HG02981 (cell line): Measurements from ENCODE around the gene FLOT1.

ENCODE experiments used
- ATAC-seq: cut with Tn5 transposase; IDR thresholded peaks from one replicate; pipeline ENCODE4 v1.9.1; 2021; ENCODE audit warnings: mild to moderate bottlenecking, moderate library complexity; ENCODE audit not compliant: unreplicated experiment

FLOT1 gene

DNA sequence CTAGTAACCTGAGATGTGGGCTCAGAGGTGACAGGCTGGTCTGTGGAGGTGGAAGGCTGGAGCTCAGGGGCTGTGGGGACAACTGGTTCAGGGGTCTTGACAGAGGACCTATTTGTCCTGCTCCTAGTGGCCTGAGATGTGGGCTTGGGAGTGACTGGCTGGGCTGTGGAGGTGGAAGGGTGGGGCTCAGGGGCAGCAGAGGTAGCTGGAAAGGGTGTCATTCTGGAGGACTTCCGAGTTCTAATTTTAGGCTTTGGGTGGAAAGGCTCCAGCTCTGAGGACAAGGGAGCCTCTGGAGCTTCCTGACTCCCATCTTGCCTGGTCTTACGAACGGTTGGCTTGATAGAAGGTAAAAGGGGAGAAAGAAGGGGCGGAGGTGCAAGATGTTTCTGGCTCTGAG, 36.9 kb downstream of the FLOT1 start:
- ATAC-seq, result no peak

DNA sequence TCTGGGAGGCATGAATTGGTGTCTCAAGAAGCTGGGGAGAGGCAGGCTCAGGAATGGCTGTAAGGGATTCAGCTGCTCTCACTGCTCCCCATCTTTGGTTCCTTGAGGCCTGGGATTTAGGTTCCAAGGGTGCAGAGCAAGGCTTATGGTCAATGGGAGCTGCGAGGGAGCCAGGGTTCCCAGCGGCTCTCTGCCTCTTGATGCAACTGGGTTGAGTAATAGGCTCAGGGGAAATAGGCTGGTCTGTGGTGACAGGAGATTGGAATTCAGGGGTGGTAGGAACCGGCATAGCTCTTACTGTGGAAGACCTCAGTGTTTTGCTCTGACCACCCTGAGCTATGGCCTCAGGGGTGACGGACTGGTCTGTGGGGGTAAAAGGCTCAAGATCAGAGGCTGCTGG, 38.7 kb downstream of the FLOT1 start:
- ATAC-seq, result no peak

DNA sequence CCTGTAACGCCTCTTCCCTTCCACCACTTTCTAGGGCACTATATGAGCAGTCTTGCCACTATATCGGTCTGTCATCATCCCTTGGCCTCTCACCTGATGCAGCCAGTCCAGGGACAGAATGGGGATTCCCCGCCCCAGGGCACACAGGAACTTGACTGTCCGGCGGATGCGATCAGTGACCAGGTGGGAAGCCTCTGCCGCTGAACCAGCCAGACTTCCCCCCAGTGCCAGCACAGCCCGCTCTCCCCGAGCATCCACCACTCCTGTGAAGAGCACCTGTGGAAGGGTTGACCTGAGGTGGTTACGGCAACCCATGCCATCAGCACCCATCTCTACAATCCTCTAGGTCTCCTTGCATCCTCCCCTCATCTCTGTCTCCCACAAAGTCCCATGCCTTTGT, 39.5 kb downstream of the FLOT1 start:
- no peak for ATAC-seq

DNA sequence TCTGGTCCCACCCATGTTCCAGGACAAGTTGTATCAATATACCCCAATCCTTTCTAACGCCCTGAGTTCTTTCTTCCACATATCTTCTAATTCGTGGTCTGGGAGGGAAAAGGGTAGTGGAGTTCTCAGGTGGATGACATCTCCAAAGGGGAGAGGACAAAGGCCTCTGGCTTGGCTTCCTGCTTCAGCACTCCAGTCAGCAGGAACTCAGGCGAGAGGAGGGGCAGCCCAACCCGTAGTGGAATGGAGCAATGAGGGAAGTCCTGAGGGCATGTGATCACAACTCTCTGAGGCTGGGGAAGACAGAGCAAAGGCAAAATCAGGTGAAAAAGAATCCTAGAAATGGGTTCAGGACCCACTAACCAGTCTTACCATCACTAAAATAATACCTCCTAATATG, 42.1 kb downstream of the FLOT1 start:
- ATAC-seq, result no peak

DNA sequence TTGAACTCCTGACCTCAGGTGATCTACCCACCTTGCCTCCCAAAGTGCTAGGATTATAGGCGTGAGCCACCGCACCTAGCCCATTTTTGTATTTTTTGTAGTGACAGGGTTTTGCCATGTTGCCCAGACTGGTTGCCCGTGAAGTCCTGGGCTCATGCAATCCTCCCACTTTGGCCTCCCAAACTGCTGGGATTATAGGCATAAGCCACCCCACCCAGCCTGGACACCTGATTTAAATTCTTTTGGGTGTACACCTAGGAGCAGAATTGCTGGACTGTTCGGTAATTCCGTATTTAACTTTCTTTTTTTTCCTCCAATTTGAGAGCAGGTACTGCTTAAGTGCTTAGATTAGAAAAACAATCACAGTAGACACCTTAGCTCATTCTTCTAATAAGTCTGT, 46.1 kb downstream of the FLOT1 start:
- no peak for ATAC-seq

DNA sequence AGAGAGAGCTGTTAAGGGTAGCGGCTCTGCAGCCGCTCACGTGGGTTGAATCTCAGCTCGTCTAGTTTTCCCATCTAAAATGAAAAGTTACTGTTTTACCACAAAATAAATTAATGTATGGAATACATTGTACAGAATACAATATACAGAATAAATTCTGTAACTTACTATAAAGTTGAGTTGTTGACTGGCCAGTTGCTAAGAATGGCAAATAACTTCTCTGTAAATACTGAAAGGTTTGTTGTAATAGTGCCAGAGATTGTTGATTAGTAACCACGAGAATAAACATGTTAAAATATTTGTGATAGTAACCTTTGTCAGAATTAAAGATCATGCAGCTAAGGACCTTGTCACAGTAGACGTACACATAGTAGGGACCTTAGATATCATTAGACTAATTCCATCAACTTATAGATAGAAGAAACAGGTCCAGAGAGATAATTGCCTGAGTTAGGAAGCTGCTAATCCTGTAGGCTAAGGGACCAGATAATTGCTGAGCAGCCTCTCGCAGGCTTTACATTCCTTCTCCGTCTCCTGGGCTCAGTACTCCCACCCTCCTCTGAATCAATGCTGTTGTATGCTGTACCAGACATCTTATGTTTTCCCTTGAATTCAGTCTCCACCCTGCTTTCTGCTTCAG, 51.2 kb downstream of the FLOT1 start:
- ATAC-seq, result no peak

DNA sequence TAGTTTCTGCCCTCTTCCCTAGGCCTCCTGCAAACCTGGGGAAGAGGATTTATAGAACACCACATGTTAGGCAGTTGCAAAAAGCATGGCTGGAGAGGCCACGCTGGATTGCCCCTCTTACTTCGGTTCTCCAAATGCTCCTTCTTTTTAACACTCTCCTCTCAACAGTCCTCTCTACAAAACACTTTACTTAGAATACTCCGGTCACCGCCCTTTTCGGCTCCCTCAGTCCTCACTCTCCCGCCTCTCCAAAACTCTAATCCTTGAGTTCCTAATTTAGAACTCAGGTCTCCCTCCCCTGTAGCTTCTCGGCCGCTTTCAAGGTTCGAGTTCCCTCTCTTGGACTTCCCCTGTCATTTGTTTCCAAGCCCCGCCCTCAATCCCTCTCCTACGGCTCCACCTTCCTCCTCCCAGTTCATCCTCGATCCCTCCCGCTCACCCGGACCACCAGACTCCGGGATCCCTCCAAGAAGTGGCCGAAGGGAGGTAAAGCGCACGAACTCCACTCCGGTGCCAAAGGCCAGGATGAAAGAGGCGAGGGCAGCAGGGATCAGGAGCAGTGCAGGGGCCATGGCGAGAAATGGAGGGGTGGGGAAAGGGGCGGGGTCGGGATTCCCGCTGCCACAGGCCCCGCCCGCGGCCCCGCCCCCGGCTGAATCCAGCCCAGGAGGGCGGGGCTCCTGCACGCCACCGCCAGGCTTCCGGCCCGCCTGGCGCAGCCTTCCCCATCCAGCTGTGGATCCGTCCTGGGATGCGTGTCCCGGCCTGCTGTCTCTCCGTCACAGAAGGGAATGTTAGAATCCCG, 51.9 kb downstream of the FLOT1 start, which contains the start of gene NRM:
Gene NRM (minus strand): TSS at position 582 of the 805 bp plus-strand sequence. CDS start 10 bp downstream, at position 572.
- ATAC-seq, result no peak

DNA sequence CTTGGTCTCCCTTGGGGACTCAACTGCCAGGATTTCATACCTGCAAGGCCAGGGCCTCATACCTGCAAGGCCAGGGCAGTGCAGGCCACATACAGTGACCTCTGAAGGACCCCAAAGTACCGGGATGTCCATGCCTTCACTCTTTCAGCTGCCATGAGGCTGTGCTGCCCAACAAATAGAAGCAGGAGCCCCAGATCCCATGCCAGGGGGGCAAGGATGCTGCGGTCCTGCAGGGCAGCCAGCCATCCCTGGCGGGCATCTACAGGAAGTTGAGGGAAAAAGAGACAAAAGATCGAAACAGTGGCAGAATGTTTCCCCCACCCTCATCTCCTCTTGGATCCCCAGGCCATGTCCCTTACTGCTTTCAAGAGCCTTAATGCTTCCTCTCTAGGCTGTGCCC, 52.5 kb downstream of the FLOT1 start:
- ATAC-seq, result no peak

DNA sequence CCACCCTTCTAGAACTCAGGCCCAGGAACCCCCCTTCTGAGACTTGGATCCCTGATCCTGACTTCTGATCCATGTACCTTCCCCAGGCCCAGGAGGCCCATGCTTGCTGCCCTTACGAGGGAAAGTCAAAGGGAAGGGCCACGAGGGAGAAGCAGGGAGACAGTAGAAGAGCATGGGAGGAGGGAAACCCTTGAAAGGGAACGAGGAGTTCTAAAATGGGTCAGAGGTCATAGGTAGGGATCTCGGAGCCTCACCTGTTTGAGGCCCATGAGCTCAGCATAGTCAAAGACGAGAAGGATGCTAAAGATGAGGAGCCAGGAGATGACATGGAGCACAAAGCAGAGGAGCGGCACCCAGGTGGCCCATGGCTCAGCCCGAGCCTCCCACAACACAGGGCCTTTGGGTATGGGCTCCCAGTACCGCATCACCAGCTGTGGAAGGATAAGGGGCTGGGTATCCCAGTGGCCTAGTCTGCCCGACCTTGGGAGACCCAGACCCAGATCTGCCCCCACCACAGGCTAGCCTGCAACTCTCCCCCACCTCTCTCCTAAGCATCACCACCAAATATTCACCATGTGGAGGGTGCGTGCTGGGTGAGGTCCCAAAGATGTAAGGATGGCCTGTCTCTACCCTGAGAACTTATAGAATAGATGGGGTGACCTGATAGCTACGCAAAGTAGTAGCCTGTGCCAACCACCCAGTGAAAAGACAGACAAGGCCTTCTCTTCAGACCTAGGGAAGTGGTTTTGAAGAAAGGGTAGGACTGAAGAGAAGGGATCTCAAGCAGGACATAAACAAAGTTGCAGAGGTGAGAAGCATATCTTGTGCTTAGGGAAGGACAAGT, 53.2 kb downstream of the FLOT1 start:
- ATAC-seq, result no peak

DNA sequence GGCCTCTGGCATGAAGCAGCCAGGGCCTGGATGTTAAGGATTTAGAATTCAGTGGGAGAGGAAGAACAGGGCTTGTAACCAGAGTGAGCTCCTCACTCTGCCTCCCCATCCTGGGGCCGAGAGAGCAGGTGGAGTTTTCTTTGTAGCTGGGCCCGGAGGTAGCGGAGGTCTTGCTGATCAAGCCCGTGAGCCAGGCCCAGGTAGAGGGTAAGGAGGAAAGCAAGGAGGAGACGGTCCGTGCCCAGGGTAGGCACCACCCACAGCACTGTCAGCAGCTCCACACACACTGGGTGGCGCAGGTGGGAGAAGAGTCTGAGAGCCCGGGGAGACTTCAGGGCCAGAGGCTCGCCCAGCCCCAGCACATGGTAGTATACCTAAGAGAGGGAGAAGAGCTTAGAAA, 53.9 kb downstream of the FLOT1 start:
- no peak for ATAC-seq

DNA sequence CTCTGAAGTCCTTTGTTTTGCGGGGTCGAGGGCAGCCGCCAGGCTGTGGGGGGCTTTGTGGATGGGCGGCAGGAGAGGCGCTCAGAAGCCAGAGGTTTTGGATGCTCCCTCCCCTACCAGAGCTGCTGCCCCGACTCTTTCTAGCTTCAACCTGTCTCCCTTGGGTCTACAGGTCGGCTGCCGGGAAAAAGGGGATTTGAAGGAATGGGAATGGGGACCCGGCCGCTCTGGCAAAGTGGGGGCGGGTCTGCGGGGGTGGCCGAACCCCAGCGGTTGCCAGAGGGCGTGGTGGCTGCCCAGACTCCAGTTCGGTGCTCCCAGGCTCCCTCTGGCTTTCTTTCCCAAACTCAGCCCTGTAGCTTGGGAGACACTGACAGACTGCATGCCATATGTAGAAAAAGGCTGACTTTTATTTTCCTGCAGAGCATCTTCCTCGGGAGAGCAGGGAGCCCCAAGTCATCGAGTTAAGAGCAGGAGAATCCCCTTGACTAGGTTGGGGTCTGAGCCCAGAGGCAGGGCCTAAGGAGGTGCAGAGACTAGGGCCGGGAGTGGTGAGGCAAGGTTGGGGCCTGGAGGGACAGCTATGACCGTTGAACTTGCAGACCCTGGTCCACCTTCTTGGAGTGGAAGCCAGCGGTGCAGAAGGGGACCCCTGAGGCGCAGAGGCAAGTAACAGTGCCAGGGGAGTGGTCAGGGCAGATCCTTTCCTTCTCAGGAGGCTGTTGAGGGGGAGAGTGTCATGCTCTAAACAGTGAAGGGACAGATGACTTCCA, 54.6 kb downstream of the FLOT1 start:
- no peak for ATAC-seq

DNA sequence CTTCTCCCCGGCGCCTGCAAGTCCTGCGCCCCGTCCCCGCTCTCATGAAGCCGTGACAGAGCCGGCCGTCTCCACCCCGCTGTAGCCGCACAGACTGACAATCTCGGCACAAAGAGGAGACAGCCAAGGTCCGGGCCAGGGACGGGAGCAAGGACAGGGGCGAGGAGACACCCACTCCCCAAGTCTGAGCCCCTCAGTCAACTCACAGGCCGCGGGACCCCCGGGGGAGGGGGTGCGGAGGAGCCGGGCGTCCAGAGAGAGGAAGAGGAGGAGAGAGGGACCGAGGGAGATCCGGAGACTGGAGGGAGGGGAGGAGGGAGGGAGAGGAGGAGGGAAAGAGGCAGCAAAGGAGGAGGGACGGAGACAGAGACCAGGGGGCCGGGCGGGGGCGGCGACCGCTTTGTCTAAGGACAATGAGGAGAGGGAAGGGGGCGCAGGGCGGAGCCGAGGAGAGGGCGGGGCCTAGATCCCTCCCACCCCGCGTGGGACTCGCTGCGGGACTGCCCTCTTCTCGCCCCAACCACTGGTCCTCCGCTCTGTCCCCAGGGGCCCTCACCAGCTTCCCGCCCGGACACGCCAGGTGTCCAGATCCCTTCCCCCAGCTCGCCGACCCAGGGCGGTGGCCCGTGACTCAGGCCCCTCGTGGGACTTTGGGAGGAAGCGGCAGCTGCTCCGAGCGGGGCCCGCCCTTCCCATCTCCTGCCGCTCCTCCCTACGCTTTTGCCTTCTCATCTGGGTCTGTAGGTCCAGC, 55.4 kb downstream of the FLOT1 start:
- peak; percentile 42 for ATAC-seq

DNA sequence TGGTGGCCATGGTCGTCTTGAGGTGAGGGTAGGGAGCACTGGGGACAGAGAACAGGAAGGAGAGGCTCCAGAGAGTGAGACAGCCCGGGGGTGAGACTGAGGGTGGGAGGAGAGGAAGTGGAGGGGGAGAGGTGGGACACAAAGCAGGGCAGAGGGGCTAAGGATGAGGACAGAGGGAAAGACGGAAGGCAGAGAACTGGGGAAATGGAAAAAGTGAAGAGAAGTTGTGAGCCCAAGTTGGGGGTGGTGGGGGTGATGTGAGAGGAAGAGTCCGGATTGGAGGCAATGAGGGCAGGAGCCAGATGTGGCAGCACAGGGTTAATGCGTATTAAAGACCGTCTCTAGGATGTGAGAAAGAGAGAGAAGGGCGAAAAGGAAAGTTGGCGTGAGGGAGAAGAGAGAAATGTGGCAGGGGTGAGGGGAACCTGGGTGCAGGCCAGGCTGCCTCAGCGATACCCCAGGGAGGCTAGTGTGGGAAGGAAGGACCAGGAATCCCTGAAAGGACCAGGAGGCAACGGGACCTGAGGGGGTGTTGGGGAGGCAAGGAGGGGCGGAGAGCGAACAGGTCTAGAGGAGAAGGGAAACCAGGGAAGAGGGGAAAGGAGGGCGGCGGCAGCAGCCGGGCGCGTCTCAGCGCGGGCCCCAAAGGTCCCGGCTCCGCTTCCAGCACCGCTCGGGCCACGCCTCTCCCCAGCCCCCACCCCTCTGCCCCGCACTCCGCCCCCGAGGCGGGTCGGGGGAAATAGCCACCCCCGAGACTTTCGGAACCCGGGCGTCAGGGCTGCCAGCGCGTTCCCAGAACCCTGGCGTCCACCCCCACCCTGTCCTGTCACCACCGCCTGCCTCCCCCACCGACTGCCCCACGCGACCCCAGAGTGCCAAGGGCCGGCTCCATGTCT, 56.2 kb downstream of the FLOT1 start, which contains the start of gene PPP1R18:
Gene PPP1R18 (minus strand): TSS at position 637 of the 899 bp plus-strand sequence. CDS start 627 bp downstream, at position 10.
- no peak for ATAC-seq

DNA sequence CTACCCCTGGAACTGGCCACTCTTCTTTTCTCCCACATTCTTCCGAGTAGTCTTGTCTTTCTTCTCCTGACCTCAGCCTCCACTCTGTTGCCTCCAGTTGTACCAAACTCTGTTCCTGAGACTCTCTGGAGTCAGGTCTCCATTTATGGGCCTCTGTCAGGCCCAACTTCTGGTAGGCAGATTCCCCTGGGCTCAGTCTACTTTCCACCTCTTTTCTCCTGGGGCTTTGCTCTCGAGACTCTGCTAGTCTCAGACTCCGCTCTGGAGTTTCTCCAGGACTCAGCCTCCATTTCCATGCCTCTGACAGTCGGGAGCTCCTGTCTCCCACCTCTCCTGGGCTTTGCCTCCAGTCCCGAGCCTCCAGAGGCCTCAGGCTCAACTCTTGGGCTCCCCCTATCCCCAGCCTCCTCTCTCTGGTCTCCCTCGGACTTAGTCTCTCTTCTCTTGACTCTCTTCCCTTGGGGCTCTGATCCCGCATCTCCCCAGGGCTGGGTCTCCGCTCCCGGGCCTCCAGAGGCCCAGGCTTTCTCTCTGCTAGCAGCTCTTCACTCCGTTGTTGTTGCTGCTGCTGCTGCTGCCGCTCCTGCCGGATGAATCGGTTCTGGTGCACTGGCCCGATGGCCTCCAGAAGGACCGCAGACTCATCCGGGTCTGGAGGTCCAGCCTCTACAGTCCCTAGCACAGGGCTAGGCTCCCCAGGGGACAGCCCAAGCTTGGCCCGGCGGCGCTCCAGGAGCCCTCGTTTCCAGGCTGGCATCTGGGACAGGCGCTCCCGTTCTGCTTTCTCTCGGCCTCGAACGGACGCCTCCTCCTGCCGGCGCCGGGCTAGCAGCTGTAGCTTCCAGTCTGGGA, 57.1 kb downstream of the FLOT1 start:
- ATAC-seq, result no peak

DNA sequence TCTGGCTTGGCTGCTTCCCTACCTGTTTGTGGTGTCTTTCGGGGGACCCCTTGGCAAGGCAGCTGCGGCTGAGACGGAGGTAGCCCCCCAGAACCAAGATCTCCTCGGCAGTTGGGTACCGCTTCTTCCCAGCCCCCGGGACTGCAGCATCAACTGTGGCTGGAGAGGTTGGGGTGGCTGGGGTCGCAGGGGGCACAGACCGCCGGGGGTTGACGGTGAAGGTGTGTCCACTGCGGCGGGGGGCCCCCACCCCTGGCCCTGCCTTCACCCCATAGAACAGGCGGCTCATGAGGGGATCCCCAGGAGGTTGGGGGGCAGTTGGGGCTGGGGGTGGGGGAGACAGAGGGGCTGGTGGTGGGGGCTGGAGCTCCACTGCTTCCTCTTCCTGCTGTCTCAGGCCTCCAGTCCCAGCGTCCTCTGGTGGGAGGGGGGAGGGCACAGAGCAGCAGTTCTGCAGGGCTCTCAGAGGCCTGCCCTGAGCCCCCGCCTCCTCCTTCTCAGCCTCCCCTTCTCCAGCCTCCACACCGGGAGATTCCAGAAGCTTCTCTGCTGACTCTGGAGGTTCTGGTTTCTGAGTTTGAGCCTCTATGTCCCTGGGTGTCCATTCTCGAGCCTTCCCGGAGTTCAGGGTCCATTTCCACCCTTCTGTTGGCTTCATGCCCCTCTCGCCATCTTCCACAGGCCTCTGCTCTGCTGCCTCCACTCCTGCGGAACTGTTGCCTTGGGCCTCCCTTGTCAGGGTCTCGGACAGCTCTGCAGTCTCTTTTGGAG, 57.9 kb downstream of the FLOT1 start:
- no peak for ATAC-seq

DNA sequence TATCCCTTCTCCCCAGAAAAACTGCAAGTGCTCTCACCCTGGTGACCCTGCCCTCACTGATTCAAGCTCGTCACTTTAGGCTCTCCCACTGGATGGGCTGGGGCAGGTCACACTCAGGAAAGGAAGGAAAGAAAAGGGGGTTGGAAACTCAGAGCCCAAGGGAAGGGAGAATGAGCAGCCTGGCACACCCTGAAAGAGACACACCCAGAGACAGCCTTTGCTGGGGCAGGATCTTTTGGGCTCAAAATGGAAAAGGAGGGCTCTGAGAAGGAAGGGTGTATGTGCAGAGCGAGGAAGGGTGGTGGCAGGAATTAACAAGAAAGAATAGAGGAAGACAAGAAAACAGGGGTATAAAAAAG, 58.5 kb downstream of the FLOT1 start:
- ATAC-seq, result no peak

DNA sequence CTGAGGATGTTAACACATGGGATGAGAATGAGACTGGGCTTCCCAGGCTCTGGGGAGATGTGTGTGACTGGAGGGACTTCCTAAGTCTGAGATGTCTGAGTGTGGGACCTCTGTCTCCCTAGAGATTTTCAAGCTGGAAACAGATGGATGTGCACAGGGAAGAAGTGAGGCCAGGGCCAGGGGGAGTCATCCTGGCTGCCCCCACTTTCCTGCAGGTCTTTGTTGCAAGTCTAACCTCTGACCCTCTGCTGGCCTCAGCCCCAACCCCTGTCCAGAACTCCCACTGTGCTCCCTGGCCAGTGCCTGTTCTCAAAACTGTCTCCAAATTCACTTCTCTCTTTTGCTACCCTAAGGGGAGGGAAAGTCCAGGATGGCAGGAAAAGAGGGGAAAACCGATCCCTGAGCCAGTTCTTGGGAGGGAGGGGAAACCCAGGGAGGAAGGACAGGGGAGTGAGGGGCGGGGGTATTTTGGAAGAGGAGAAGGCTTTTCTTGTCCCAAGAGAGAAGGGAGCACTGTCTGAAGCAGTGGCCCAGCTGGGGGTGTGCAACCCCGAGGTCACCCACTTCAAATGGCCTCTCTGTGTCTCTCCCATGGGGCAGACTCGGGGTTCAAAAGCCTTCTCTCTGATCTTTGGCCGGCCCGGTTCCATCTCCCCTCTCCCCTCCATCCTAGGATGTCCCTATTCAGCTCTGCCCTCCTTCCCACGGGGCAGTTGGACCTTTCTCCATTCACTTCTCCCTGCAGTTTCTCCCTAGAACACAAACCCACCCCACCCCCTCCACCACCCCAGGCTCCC, 59.1 kb downstream of the FLOT1 start:
- no peak for ATAC-seq
